WI38 (cell line): ENCODE data around the gene P2RY4.

Experiments used
- H3K4me3 ChIP-seq: 2 replicates; pipeline ENCODE4 v1.5.1; 2011; ENCODE audit warnings: low read depth, mild to moderate bottlenecking, control low read depth, low read length
- CTCF ChIP-seq: IDR thresholded peaks from 2 replicates; pipeline ENCODE4 v1.5.1; 2012; ENCODE audit warnings: low read depth, mild to moderate bottlenecking, control low read depth, low read length

Gene P2RY4

GRCh38 chrX:70260104-70260503 lies at the start of gene P2RY4:
P2RY4 (minus strand) TSS chrX:70260204; CDS start chrX:70259624, 580 bp downstream.
- TF ChIP-seq CTCF = no peak

GRCh38 chrX:70301716-70302115 lies 41.7 kb upstream of the P2RY4 start:
- no peak overlapping the region for H3K4me3 ChIP-seq
- TF ChIP-seq CTCF = no peak

More at GRCh38 chrX:70260104-70260503, at the start of gene P2RY4:
- H3K4me3 ChIP-seq = no peak within 1 kb of the TSS

- no peak for TF ChIP-seq CTCF
- H3K4me3 ChIP-seq = no peak overlapping the region
These were observed 33.6 kb upstream of the P2RY4 start for GRCh38 chrX:70293621-70294020.

GRCh38 chrX:70292788-70293187 lies 32.8 kb upstream of the P2RY4 start:
- TF ChIP-seq CTCF = no peak
- no peak overlapping the region for H3K4me3 ChIP-seq

- no peak for TF ChIP-seq CTCF
- peak within 1 kb of the TSS; percentile 69 for H3K4me3 ChIP-seq
These were observed 30.1 kb upstream of the P2RY4 start, which contains the start of the genes KIF4A and PDZD11 for GRCh38 chrX:70289793-70290770. KIF4A (plus strand) TSS chrX:70290104; CDS start chrX:70290459, 355 bp downstream. PDZD11 (minus strand) TSS chrX:70289927; CDS start chrX:70289341, 586 bp downstream.

- H3K4me3 ChIP-seq = peak overlapping the region; percentile 69
- TF ChIP-seq CTCF = no peak
These were observed 29.3 kb upstream of the P2RY4 start for GRCh38 chrX:70289168-70289792.

GRCh38 chrX:70281951-70282350 lies 21.9 kb upstream of the P2RY4 start, which contains the start of gene RAB41:
RAB41 (plus strand) TSS chrX:70282172; CDS start chrX:70282218, 46 bp downstream.
- no peak for TF ChIP-seq CTCF

More at GRCh38 chrX:70281951-70282350, 21.9 kb upstream of the P2RY4 start, which contains the start of gene RAB41:
- H3K4me3 ChIP-seq = no peak within 1 kb of the TSS
